Measurements from ENCODE around the gene NPIPB13. TPM values are rescaled to one million over a fixed set of nuclear protein-coding genes. Genes with fewer than 3 reads are reported as not detected.
"Not testable (repeated sequence)": the region's sequence is repeated elsewhere in the genome, so short reads cannot be mapped to it uniquely, and the experiment has no call there.

Gene NPIPB13
- total RNA-seq, 2 experiments from 2014 or later = 10.2 to 51.4 TPM

- H4K20me1 ChIP-seq (ENCODE audit: insufficient read depth, low read length); intact Hi-C loops (cut with micrococcal nuclease; ENCODE audit: unreplicated experiment); H3K27ac ChIP-seq (ENCODE audit: low read depth, low read length, poor library complexity, severe bottlenecking); POLR2A ChIA-PET; H3K36me3 ChIP-seq (ENCODE audit: insufficient read depth, low read length); H3K9me2 ChIP-seq (ENCODE audit: insufficient read depth, low read length); DNase-seq (ENCODE audit: low spot score); H3K4me3 ChIP-seq (ENCODE audit: low read depth, low read length, poor library complexity, severe bottlenecking); CTCF ChIA-PET (ENCODE audit: unreplicated experiment); H3K4me1 ChIP-seq (ENCODE audit: insufficient read depth, low read length, poor library complexity, severe bottlenecking); H3K79me2 ChIP-seq (ENCODE audit: insufficient read depth, low read depth, low read length); H2AFZ ChIP-seq (ENCODE audit: low read length); H3K4me2 ChIP-seq (ENCODE audit: low read length); H3K9me3 ChIP-seq (ENCODE audit: low read length): not testable (repeated sequence)
- TSS peak; percentile 69 for BruUV-seq (replicated peaks)
Observed at GRCh38 chr16:30207063-30207704, 41.1 kb downstream of the NPIPB13 start.

GRCh38 chr16:30206252-30206651, 42.0 kb downstream of the NPIPB13 start:
- H4K20me1 ChIP-seq (ENCODE audit: insufficient read depth, low read length); DNase-seq (ENCODE audit: low spot score); H3K27ac ChIP-seq (ENCODE audit: low read depth, low read length, poor library complexity, severe bottlenecking); CTCF ChIA-PET (ENCODE audit: unreplicated experiment); H2AFZ ChIP-seq (ENCODE audit: low read length); POLR2A ChIA-PET; intact Hi-C loops (cut with micrococcal nuclease; ENCODE audit: unreplicated experiment); BruUV-seq (replicated peaks); H3K9me2 ChIP-seq (ENCODE audit: insufficient read depth, low read length); H3K79me2 ChIP-seq (ENCODE audit: insufficient read depth, low read depth, low read length); H3K4me1 ChIP-seq (ENCODE audit: insufficient read depth, low read length, poor library complexity, severe bottlenecking); H3K9me3 ChIP-seq (ENCODE audit: low read length); H3K36me3 ChIP-seq (ENCODE audit: insufficient read depth, low read length): not testable (repeated sequence)
- peak overlapping the region; percentile 47; the same call in 1 of the 2 replicates for H3K4me2 ChIP-seq (ENCODE audit: low read length)
- peak overlapping the region; percentile 36 for H3K4me3 ChIP-seq (ENCODE audit: low read depth, low read length, poor library complexity, severe bottlenecking)

- CTCF ChIA-PET (ENCODE audit: unreplicated experiment) = not testable (repeated sequence)
Observed at GRCh38 chr16:30205541-30206236, 42.6 kb downstream of the NPIPB13 start.

GRCh38 chr16:30199608-30200343, 48.5 kb downstream of the NPIPB13 start:
- H3K27ac ChIP-seq (ENCODE audit: low read depth, low read length, poor library complexity, severe bottlenecking); CTCF ChIA-PET (ENCODE audit: unreplicated experiment); H3K36me3 ChIP-seq (ENCODE audit: insufficient read depth, low read length); H3K4me1 ChIP-seq (ENCODE audit: insufficient read depth, low read length, poor library complexity, severe bottlenecking); H3K4me2 ChIP-seq (ENCODE audit: low read length); DNase-seq (ENCODE audit: low spot score); H3K9me2 ChIP-seq (ENCODE audit: insufficient read depth, low read length); H2AFZ ChIP-seq (ENCODE audit: low read length); H3K9me3 ChIP-seq (ENCODE audit: low read length); H3K79me2 ChIP-seq (ENCODE audit: insufficient read depth, low read depth, low read length); H3K4me3 ChIP-seq (ENCODE audit: low read depth, low read length, poor library complexity, severe bottlenecking); intact Hi-C loops (cut with micrococcal nuclease; ENCODE audit: unreplicated experiment); BruUV-seq (replicated peaks); POLR2A ChIA-PET; H4K20me1 ChIP-seq (ENCODE audit: insufficient read depth, low read length): not testable (repeated sequence)

More at GRCh38 chr16:30205541-30206236, 42.6 kb downstream of the NPIPB13 start:
- H3K36me3 ChIP-seq (ENCODE audit: insufficient read depth, low read length); intact Hi-C loops (cut with micrococcal nuclease; ENCODE audit: unreplicated experiment); H3K4me1 ChIP-seq (ENCODE audit: insufficient read depth, low read length, poor library complexity, severe bottlenecking); POLR2A ChIA-PET; H3K79me2 ChIP-seq (ENCODE audit: insufficient read depth, low read depth, low read length); H3K9me3 ChIP-seq (ENCODE audit: low read length); DNase-seq (ENCODE audit: low spot score); H3K27ac ChIP-seq (ENCODE audit: low read depth, low read length, poor library complexity, severe bottlenecking); H2AFZ ChIP-seq (ENCODE audit: low read length); H4K20me1 ChIP-seq (ENCODE audit: insufficient read depth, low read length); BruUV-seq (replicated peaks); H3K9me2 ChIP-seq (ENCODE audit: insufficient read depth, low read length): not testable (repeated sequence)
- Histone ChIP-seq H3K4me3 (ENCODE audit: low read depth, low read length, poor library complexity, severe bottlenecking) (peak overlapping the region; percentile 36), H3K4me2 (ENCODE audit: low read length) (peak overlapping the region; percentile 47; the same call in 1 of the 2 replicates)

- H3K9me2 ChIP-seq (ENCODE audit: insufficient read depth, low read length); BruUV-seq (replicated peaks); H3K4me3 ChIP-seq (ENCODE audit: low read depth, low read length, poor library complexity, severe bottlenecking); H3K36me3 ChIP-seq (ENCODE audit: insufficient read depth, low read length); H4K20me1 ChIP-seq (ENCODE audit: insufficient read depth, low read length); intact Hi-C loops (cut with micrococcal nuclease; ENCODE audit: unreplicated experiment); H2AFZ ChIP-seq (ENCODE audit: low read length); H3K4me2 ChIP-seq (ENCODE audit: low read length); H3K4me1 ChIP-seq (ENCODE audit: insufficient read depth, low read length, poor library complexity, severe bottlenecking); H3K9me3 ChIP-seq (ENCODE audit: low read length); H3K27ac ChIP-seq (ENCODE audit: low read depth, low read length, poor library complexity, severe bottlenecking); CTCF ChIA-PET (ENCODE audit: unreplicated experiment); H3K79me2 ChIP-seq (ENCODE audit: insufficient read depth, low read depth, low read length); POLR2A ChIA-PET; DNase-seq (ENCODE audit: low spot score): not testable (repeated sequence)
Observed at GRCh38 chr16:30199049-30199448, 49.2 kb downstream of the NPIPB13 start, which contains the start of gene SULT1A3. TSS of gene SULT1A3 (plus strand) at chr16:30199255. CDS start at chr16:30200729, 1,474 bp downstream.
